GM18498 (cell line): ENCODE results near the gene AHNAK.

Experiments
- ATAC-seq: cut with Tn5 transposase; IDR thresholded peaks from one replicate; pipeline ENCODE4 v1.9.1; 2021; ENCODE audit warnings: mild to moderate bottlenecking, moderate library complexity; ENCODE audit not compliant: unreplicated experiment

AHNAK gene

DNA sequence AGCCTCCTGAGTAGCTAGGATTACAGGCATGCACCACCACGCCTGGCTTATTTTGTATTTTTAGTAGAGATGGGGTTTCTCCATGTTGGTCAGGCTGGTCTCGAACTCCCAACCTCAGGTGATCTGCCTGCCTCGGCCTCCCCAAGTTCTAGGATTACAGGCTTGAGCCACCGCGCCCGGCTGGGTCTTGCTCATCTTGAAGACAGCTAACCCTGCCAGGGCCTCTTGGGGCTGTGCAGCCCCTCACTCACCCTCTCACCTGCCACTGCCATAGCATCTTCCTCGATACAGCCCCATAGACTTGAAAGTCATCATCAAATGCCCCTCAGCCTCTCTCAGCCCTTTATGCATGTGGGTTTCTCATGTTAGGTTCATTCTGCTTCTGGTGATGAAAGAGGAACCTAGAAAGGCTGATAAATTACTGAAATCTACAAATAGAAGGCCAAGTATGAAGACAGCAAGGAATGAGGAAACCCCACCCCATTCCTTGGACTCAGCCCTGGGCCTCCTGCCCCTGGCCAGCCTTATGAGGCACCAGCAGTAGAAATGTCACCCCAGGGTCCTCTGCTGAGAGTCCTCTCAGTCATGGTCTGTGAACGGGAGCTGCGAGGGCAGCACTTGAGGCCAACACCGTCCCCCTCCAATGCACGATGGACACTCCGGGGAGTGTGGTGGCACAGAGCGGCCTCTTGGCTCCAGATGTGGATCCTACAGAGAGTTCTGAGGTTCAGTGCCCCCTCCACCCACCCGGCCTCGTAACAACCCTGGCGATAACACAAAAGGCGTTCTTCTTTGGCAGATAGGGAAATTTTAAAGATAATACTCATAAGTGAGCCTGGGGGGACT lies 103.0 kb downstream of the AHNAK start:
- ATAC-seq, result no peak

DNA sequence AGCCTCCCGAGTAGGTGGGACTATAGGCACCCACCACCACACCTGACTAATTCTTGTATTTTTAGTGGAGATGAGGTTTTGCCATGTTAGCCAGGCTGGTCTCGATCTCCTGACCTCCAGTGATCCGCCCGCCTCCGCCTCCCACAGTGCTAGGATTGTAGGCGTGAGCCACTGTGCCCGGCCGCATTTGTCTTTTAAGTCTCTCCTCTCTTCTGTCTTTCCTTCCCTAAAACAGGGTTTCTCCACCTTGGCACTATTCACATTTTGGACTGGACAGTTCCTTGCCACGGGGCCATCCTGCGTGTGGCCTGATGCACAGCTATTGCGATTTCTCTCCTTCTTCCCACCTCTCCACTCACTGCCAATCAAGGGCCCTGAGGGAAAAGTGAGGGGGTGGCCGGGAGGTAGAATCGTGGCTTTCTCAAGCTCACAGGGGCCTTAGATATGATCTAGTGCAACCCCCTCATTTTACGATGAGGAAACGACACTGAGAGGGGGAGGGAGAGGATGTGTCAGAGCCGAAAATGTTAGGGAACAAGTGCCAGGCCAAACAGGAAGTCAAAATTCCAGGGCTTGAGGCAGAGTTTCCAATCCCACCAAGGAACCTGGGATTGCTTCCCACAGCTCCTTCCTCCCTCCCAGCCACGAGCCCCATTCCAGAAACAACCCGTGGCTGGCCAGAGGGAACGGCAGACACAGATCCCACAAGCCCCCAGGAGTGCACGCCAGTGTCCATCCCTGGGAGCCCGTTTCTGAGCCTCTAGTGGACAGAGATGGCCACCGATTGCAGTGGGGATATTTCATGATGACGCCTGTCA lies 106.6 kb downstream of the AHNAK start:
- ATAC-seq, result no peak

GRCh38 chr11:62438641-62439040 lies 108.0 kb downstream of the AHNAK start:
- ATAC-seq, result no peak

GRCh38 chr11:62437616-62438015 lies 109.0 kb downstream of the AHNAK start:
- no peak for ATAC-seq

- no peak for ATAC-seq
Measured at GRCh38 chr11:62435846-62436660, 110.6 kb downstream of the AHNAK start.

GRCh38 chr11:62433904-62434276 lies 112.7 kb downstream of the AHNAK start:
- ATAC-seq, result no peak

DNA sequence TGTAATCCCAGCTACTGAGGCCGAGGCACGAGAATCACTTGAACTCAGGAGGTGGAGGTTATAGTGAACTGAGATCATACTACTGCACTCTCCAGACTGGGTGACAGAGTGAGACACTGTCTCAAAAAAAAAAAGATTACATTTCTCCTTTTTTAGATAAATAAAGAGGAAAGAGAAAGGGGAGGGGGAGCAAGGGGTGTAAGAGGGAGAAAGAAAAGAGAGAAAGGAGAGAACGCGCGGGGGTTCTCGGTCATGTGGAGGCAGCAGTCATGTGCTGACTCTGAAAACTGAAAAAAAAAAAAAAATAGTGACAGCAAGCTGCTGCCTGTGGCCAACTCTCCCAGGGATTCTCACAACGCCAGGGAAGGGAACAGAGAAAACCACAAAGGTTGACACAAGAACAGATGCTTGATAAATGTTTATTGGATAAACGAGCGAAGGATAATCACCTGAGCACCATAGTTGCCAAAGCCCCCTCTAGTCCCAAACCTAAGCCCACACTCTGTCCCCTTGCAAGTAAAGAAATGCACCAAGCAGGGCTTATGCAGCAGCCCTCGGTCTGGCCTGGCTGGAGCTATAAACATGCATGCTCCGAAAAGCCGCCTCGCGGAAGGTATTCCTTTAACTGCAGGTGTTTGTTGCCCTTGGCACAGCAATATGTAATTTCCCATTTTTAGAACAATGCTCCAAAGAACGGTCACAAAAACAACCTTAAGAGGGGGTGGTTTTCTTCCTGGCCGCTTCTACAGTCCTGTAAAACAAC lies 113.3 kb downstream of the AHNAK start:
- no peak for ATAC-seq

GRCh38 chr11:62432695-62433094 lies 113.9 kb downstream of the AHNAK start:
- ATAC-seq, result no peak

- ATAC-seq, result no peak
Measured at GRCh38 chr11:62431171-62431901, 115.3 kb downstream of the AHNAK start.

- ATAC-seq, result no peak
Measured at GRCh38 chr11:62430425-62430824, 116.2 kb downstream of the AHNAK start.

DNA sequence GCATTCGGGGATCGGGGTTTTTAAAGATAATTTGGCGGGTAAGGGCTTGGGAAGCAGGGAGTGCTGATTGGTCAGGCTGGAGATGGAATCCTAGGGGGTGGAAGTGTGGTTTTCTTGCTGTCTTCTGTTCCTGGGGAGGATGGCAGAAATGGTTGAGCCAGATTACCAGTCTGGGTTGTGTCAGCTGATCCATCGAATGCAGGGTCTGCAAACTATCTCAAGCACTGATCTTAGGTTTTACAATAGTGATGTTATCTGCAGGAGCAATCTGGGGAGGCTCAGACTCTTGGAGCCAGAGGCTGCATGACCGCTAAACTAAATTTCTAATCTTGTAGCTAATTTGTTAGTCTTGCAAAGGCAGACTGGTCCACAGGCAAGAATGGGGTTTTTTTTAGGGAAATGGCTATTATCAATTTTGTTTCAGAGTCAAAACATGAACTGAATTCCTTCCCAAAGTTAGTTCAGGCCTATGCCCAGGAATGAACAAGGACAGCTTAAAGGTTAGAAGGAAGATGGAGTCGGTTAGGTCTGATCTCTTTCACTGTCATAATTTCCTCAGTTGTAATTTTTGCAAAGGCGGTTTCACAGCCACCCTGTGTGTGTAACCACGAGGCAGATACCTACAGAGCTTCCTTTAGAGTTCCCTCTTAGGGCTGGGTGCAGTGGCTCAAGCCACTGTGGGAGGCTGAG lies 117.6 kb downstream of the AHNAK start:
- ATAC-seq, result no peak

- ATAC-seq, result no peak
Measured at GRCh38 chr11:62427630-62428233, 118.9 kb downstream of the AHNAK start.

DNA sequence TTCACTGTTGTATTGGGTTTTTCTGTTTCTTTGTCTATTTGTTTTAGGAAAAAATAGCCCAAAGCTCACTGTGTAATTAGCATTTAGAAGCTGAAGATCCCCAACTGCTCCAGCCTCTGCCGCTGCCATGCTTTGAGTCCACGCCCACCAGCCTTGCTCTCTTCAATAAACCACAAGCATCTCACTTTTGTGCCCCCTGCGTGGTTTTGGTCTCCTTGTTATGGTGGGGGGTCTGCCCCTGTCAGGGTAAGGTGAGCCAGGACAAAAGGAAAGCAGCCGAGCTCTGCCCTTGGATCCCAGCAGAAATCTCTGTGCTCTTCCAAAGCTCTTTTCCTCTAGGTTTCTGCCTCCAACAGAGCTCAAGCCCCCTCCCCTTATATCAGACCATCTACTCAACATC lies 123.6 kb downstream of the AHNAK start:
- no peak for ATAC-seq

DNA sequence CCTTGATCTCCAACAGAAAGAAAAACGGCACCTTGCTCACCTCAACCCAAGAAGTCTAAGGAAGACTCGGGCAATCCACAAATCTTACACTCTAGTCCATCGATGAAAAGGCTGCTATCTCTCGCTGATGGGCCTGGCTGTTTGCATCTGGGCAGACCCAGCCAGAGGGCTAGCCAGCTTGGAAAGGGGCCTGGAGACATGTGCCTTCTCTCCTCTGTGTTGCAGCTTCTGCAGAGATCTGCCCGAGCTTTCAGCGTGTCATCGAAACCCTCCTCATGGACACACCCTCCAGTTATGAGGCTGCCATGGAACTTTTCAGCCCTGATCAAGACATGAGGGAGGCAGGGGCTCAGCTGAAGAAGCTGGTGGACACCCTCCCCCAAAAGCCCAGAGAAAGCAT lies 124.6 kb downstream of the AHNAK start:
- no peak for ATAC-seq

DNA sequence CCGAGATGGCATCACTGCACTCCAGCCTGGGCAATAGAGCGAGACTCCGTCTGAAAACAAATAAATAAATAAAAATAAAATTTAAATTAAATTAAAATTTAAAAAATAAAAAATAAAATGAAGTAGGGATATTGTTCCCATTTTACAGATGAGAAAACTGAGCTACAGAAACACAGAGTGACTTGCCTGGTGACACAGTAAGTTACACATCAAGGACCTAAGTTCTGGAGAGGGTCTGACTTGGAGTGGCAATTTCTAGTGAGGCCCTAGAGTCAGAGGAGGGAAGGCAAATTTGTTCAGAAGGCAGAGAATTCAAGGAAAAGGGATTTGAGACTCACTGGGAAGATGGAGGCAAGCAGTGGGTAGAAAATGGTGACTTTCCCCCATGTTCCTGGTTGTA lies 125.7 kb downstream of the AHNAK start:
- no peak for ATAC-seq

- no peak for ATAC-seq
Measured at GRCh38 chr11:62419943-62420342, 126.7 kb downstream of the AHNAK start.

GRCh38 chr11:62419314-62419929 lies 127.2 kb downstream of the AHNAK start:
- no peak for ATAC-seq

DNA sequence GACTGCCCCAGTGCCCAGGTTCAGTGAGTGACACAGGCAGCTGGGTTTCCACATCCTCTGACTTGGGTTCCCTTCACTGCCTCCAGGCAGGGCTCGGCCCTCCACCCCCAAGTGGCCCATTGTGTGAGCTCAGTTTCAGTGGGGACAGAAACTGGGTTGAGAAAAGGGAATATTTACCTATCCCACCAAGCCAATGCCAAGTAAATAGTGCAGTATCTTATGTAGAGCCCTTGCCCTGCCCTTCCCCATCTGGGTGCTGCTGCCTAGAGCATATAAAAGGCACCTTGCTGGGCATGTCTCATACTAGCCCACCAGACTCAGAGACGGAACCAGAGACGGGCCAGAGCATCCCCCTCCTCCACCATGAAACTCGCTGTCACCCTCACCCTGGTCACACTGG lies 127.9 kb downstream of the AHNAK start, which contains the start of gene SCGB1A1:
Gene SCGB1A1, plus strand, starts transcription at position 301 of the 400 bp plus-strand sequence. Its CDS starts 63 bp downstream, at position 364.
- no peak for ATAC-seq
